Measurements from ENCODE around the gene CDCP2. TPM values are rescaled to one million over a fixed set of nuclear protein-coding genes. Genes with fewer than 3 reads are reported as not detected.
A peak's percentile ranks its signal among the peaks of the same experiment; 100 is the strongest.

CDCP2 gene
- total RNA-seq, 1 donor, result not detected

DNA sequence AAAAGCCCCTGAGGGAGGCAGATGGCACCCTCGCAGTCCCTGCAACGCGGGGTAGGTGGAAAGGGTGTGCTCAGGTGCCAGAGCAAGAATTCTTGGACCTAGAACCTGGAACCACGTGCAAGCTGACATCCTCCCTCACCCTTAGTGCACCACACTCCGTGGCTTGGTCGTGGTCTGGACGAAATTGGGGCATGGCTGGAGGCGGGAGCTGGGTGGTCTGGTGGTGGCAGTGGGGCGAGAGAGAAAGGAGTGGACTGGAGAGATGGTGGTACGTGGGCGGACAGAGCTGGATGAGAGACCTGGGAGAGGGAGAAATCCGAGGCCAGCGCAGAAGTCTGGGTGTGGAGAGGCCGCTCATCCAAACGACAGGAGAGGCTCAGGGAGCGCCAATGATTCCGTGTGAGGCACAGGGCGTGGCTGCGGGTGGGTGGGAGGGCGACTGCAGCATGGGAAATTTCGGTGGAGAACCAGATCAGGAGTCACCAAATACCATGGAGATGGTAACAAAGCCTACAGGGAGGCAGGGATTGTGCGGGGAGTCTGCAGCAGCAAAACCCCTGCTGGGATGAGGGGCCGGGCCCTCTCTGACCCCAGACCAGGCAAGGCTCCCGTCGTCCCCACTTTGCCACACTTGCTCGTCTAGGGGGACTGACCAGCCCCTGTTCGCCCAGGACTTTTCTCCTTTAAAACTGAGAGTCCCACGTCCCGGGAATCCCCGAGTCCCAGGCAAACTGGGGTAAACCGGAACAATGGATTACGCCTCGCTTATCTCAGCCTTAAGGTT is 31.9 kb downstream of the CDCP2 start:
- peak overlapping the region; percentile 68 for H3K4me3 ChIP-seq (ENCODE audit: insufficient read depth, low read length)
- peak overlapping the region; percentile 91 for H2AFZ ChIP-seq (ENCODE audit: low read length)
- TF ChIP-seq, protein P1, sequence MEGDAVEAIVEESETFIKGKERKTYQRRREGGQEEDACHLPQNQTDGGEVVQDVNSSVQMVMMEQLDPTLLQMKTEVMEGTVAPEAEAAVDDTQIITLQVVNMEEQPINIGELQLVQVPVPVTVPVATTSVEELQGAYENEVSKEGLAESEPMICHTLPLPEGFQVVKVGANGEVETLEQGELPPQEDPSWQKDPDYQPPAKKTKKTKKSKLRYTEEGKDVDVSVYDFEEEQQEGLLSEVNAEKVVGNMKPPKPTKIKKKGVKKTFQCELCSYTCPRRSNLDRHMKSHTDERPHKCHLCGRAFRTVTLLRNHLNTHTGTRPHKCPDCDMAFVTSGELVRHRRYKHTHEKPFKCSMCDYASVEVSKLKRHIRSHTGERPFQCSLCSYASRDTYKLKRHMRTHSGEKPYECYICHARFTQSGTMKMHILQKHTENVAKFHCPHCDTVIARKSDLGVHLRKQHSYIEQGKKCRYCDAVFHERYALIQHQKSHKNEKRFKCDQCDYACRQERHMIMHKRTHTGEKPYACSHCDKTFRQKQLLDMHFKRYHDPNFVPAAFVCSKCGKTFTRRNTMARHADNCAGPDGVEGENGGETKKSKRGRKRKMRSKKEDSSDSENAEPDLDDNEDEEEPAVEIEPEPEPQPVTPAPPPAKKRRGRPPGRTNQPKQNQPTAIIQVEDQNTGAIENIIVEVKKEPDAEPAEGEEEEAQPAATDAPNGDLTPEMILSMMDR (IDR thresholded peaks at IDR 0.05; ENCODE audit: extremely low read depth, low read depth, low read length), result no peak
- H3K4me2 ChIP-seq (ENCODE audit: insufficient read depth, low read length), result peak overlapping the region; percentile 88
- H3K27me3 ChIP-seq (ENCODE audit: insufficient read depth, low read length), result no peaks in the 10 kb centered on the region
- DNase-seq (ENCODE audit: insufficient read length, low spot score, missing footprints), result peak; percentile 83
- peak overlapping the region; percentile 75 for H3K27ac ChIP-seq (ENCODE audit: low read depth, low read length)
- H3K9me3 ChIP-seq (ENCODE audit: low read depth, low read length), result no peaks in the 10 kb centered on the region
- H3K4me1 ChIP-seq (ENCODE audit: insufficient read depth, low read length), result peaks cover 21% of the 10 kb centered on the region
- H3K79me2 ChIP-seq (ENCODE audit: insufficient read depth, low read length), result no peaks in the 10 kb centered on the region
- H3K36me3 ChIP-seq (ENCODE audit: insufficient read depth, low read length), result no peaks in the 10 kb centered on the region
- H4K20me1 ChIP-seq (ENCODE audit: insufficient read depth, low read length), result no peaks in the 10 kb centered on the region

GRCh38 chr1:54120018-54120697 is 32.6 kb downstream of the CDCP2 start:
- H3K27me3 ChIP-seq (ENCODE audit: insufficient read depth, low read length), result no peaks in the 10 kb centered on the region
- no peak overlapping the region for H3K4me3 ChIP-seq (ENCODE audit: insufficient read depth, low read length)
- no peaks in the 10 kb centered on the region for H3K9me3 ChIP-seq (ENCODE audit: low read depth, low read length)
- H3K4me2 ChIP-seq (ENCODE audit: insufficient read depth, low read length), result no peak overlapping the region
- H3K4me1 ChIP-seq (ENCODE audit: insufficient read depth, low read length), result peaks cover 21% of the 10 kb centered on the region
- no peak for DNase-seq (ENCODE audit: insufficient read length, low spot score, missing footprints)
- H3K36me3 ChIP-seq (ENCODE audit: insufficient read depth, low read length), result no peaks in the 10 kb centered on the region
- no peaks in the 10 kb centered on the region for H4K20me1 ChIP-seq (ENCODE audit: insufficient read depth, low read length)
- no peaks in the 10 kb centered on the region for H3K79me2 ChIP-seq (ENCODE audit: insufficient read depth, low read length)
- H3K27ac ChIP-seq (ENCODE audit: low read depth, low read length), result no peak overlapping the region
- no peak overlapping the region for H2AFZ ChIP-seq (ENCODE audit: low read length)
- TF ChIP-seq, protein P1 (IDR thresholded peaks at IDR 0.05; ENCODE audit: extremely low read depth, low read depth, low read length), result no peak

DNA sequence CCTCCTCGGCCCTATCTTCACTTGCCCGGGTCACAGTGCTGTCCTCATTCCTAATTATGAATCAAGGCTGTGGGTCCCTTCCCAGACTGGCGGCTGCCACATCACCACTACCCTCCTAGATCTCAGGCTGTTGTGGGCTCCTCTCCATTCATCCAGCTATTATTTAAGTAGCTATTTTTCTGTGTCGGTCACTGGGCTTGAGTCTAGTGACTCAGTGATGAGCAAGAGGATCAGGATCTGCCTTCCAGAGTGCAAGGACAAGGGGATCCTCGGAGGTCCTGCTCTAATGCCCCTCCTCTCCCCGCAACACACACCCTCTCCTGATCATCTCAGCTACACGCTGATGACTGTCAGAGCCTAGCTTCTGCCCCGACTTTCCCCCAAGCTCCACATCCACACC is 34.1 kb downstream of the CDCP2 start:
- peak overlapping the region; percentile 76 for H2AFZ ChIP-seq (ENCODE audit: low read length)

More for the DNA sequence above, 34.1 kb downstream of the CDCP2 start:
- peak; percentile 98 for DNase-seq (ENCODE audit: insufficient read length, low spot score, missing footprints)
- H3K4me1 ChIP-seq (ENCODE audit: insufficient read depth, low read length), result peaks cover 21% of the 10 kb centered on the region
- TF ChIP-seq, protein P1 (IDR thresholded peaks at IDR 0.05; ENCODE audit: extremely low read depth, low read depth, low read length), result no peak
- H3K4me2 ChIP-seq (ENCODE audit: insufficient read depth, low read length), result peak overlapping the region; percentile 63
- no peaks in the 10 kb centered on the region for H3K27me3 ChIP-seq (ENCODE audit: insufficient read depth, low read length)
- H3K4me3 ChIP-seq (ENCODE audit: insufficient read depth, low read length), result no peak overlapping the region
- H3K9me3 ChIP-seq (ENCODE audit: low read depth, low read length), result no peaks in the 10 kb centered on the region
- no peaks in the 10 kb centered on the region for H4K20me1 ChIP-seq (ENCODE audit: insufficient read depth, low read length)
- no peaks in the 10 kb centered on the region for H3K36me3 ChIP-seq (ENCODE audit: insufficient read depth, low read length)
- no peaks in the 10 kb centered on the region for H3K79me2 ChIP-seq (ENCODE audit: insufficient read depth, low read length)
- peak overlapping the region; percentile 83 for H3K27ac ChIP-seq (ENCODE audit: low read depth, low read length)

Data from osteoblast (primary cell).